GM19240 (cell line): ENCODE measurements around the gene CANX.
A peak's percentile ranks its signal among the peaks of the same experiment; 100 is the strongest.
"Not testable (repeated sequence)": the region's sequence is repeated elsewhere in the genome, so short reads cannot be mapped to it uniquely, and the experiment has no call there.

Source experiments
- DNase-seq: peaks from one replicate; pipeline ENCODE4 v3.0.0; 2011; ENCODE audit warnings: low spot score; ENCODE audit not compliant: insufficient read length

Gene CANX, protein sequence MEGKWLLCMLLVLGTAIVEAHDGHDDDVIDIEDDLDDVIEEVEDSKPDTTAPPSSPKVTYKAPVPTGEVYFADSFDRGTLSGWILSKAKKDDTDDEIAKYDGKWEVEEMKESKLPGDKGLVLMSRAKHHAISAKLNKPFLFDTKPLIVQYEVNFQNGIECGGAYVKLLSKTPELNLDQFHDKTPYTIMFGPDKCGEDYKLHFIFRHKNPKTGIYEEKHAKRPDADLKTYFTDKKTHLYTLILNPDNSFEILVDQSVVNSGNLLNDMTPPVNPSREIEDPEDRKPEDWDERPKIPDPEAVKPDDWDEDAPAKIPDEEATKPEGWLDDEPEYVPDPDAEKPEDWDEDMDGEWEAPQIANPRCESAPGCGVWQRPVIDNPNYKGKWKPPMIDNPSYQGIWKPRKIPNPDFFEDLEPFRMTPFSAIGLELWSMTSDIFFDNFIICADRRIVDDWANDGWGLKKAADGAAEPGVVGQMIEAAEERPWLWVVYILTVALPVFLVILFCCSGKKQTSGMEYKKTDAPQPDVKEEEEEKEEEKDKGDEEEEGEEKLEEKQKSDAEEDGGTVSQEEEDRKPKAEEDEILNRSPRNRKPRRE

GRCh38 chr5:179698935-179699615 is at the start of gene CANX:
CANX (plus strand) TSS chr5:179698967; CDS start chr5:179705682, 6,715 bp downstream.
- DNase-seq: no peak

GRCh38 chr5:179649166-179649703 is 49.5 kb upstream of the CANX start:
- not testable (repeated sequence) for DNase-seq

DNA sequence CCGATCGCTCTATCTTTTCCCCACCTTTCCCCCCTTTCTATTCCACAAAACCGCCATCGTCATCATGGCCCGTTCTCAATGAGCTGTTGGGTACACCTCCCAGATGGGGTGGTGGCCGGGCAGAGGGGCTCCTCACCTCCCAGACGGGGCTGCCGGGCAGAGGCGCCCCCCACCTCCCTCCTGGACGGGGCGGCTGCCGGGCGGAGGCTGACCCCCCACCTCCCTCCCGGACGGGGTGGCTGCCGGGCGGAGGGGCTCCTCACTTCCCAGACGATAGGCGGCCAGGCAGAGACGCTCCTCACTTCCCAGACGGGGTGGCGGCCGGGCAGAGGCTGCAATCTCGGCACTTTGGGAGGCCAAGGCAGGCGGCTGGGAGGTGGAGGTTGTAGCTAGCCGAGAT is 48.5 kb upstream of the CANX start:
- DNase-seq: not testable (repeated sequence)

DNA sequence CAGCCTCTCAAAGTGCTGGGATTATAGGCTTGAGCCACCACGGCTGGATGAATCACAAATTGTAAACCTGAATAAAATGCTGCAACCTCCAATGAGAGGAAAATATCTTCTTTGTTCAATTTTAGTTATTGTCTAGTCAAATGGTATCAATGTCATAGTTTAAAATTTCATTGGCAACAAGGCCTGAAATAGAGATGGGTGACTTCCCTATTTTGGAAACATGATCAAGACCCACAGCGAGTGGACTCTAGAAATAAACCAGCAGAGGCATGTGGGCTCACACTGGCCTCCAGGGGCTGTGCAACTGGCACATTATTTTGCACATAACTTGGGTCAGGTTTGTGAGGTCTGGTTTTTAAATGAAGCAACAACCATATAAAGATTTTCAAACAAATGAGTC is 45.6 kb upstream of the CANX start:
- DNase-seq: not testable (repeated sequence)

DNA sequence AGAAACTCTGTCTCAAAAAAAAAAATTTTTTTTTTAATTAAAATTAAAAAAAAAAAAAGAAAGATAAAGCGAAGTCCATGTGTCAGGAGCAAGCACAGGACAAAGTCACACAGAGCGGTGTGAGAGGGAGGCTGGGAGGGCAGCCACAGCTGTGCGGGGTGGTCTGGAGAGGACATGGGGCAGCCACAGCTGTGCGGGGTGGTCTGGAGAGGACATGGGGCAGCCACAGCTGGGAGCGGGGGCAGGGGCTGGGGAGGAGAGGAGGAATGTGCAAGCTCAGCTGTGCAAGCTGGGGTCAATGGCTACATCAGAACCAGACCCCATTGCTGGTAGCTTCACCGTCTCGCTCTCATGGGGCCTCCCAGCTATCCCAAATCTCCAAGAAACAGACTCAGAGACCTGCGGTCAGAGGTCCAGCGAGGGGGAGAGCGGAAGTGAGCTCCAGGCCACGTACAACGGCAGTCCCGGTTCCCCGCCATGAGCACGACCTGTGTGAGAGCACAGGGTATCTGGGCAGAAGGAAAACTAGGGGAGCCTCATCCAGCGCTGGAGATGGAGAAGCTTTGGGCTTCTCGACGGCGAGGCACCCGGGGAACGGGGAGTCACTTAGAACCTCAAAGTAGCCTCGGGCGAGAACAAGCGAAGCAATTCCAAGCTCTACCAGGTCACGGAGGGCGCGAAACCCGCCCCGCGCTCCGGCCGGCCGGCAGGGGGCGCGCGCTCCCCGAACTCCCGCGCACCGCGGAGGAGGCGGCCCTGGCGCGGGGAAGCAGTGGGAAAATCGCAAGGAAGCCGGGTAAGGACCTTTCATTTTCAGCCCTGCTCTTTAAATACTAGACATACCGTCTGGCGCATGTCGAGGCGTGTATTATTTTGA is 41.2 kb upstream of the CANX start:
- DNase-seq: not testable (repeated sequence)

GRCh38 chr5:179658179-179658856 is 40.4 kb upstream of the CANX start:
- not testable (repeated sequence) for DNase-seq

DNA sequence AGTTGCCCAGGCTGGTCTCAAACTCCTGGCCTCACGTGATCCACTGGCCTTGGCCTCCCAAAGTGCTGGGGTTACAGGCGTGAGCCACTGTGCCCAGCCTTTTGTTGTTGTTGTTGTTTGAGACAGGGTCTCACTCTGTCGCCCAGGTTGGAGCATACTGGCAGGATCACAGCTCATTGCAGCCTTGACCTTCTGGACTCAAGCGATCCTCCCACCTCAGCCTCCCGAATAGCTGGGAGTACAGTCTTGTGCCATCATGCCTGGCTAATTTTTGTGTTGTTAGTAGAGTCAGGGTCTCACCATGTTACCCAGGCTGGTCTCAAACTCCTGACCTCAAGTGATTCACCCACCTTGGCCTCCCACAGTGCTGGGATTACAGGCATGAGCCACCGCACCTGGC is 37.1 kb upstream of the CANX start:
- DNase-seq: not testable (repeated sequence)

DNA sequence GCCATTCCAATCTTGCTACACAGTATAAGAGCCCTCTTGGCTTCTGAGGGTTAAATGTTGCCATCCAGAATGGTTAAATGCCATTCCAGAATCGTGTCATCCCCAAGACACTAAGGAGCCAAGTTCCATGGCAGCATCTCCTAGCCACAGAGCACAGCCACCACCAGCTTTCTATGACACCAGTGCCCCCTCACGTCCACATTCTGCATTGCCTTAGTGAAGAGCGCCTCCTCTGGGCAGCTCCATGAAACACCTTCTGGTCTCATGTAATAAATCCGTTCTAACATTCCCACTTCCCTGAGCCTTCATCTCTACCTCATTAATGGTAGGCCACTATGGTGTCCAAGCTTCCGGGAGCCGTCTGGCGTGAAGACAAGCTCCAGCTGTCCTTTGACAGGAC is 30.4 kb upstream of the CANX start:
- DNase-seq: no peak

- DNase-seq: peak; percentile 77
These were observed 20.3 kb upstream of the CANX start for GRCh38 chr5:179678223-179679013.

DNA sequence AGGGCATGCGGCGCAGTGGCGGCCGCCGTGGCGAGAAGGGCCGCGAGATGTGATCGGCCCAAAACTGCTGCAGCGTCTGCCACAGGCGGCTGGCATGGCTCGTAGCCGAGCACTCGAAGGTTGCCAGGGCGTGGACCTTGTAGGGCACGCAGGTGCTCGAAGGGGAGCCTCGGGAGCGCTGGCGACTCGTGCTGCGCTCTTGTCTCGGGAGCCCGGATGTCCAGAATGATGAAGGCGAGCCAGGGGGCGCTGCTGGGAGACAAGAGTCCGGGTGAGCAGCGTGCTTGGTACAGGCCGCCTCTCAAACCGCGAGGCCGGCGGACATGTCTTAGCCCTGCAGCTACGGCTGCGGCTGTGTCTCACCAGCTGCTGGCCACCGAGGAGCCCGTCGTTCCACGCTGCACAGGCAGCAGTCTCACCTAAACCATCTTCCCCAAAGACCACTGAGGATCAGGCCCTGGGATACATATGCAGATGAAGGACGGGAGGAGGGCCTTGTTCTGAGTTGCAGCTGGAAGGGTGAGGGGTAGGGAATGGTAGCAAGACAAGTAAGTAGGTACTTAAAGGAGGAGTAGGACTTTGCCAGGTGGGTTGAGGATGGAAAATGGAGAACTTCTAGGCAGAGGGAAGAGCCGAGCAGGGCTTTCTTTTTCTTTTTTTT is 19.6 kb upstream of the CANX start:
- DNase-seq: no peak

DNA sequence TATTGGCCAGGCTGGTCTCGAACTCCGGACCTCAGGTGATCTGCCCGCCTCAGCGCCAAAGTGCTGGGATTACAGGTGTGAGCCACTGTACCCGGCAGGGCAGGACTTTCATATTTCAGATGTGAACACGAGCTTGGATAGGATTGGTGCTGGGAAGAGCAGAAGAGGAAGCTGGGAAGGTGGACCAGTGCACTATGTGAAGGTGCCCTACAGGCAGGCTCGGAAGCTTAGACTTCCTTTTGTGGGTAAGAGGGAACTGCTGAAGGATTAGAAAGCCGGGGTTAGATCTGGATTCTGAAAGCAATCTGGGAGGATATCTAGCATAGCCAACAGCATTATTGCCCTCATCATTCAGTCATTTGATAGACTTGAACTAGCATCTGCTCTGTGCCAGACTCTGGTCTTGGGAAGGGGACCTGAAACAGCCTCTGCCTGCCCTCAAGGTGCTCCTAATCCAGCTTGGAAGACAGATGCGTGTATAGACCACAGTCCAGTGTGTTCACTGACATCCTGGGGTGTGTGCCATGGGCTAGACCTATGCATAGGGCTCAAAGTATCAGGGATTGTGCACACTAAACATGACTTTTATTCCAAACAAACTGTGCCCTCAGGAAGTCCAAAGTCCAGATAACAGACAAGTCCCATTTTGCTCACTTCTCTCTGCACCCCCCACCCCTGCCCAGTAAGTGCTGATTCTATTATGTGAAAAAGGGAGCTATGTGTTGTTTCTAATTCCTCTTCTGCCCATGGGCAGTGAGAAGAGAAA is 18.6 kb upstream of the CANX start:
- DNase-seq: no peak

DNA sequence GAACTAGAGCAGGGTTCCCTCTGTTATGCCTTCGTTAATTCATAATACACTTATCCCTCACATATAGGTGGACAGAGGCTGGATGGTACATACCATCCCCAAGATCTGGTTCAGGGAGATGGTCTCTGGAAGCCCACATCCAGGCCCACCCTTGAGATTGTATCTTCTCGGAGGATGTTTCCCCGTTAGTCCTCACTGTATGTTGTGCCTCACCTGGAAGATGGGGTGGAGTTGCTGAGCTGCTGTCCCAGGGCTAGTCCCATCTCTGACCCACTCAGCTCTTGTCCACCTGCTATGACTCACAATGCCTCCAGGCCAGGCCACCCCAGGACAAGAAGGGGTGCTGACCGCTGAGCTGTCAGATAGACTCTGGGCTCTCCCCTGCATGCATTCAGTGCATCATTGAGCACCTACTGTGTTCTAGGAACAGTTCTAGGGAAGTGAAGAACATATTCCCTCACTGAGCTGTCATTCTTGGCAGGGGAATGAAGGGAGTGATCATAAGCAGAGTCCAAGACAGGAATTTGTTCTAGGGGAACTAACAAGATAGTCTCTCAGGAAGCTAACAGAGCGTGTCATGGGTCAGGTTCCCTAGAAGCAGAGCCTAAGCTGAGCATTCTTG is 17.9 kb upstream of the CANX start, which contains the start of gene CBY3:
Gene CBY3, minus strand, starts transcription at position 255 of the 622 bp plus-strand sequence. Its CDS starts 116 bp downstream, at position 139.
- no peak for DNase-seq

DNA sequence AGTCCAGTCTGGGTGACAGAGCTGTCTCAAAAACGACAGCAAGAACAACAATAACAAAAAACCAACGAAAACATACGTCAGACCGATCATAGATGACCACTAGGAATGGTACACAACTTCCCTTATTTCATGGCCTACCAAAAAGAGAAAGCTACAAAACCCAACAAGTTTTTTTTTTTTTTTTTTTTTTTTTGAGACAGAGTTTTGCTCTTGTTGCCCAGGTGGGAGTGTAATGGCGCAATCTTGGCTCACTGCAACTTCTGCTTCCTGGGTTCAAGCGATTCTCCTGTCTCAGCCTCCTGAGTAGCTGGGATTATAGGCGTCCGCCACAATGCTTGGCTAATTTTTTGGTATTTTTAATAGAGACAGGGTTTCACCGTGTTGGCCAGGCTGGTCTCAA is 9.6 kb upstream of the CANX start:
- DNase-seq: not testable (repeated sequence)

- DNase-seq: no peak
These were observed 4.2 kb upstream of the CANX start for GRCh38 chr5:179694561-179694960.

DNA sequence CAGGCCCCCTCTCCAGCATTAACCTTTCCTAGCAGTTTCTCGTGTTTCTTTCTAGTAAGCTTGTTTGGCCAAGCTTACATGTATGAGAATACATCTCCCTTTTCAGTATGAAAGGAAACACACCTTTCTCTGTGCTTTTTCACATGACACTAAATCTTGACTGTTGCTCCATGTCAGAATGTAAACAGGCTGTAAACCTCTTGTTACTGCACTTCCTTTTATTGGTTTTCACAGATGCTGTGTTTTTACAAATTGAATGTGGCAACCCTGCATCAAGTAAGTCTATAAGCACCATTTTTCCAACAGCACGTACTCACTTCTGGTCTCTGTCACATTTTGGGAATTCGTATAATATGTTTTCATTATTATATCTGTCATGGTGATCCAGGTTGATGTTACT is 2.2 kb upstream of the CANX start:
- no peak for DNase-seq

DNA sequence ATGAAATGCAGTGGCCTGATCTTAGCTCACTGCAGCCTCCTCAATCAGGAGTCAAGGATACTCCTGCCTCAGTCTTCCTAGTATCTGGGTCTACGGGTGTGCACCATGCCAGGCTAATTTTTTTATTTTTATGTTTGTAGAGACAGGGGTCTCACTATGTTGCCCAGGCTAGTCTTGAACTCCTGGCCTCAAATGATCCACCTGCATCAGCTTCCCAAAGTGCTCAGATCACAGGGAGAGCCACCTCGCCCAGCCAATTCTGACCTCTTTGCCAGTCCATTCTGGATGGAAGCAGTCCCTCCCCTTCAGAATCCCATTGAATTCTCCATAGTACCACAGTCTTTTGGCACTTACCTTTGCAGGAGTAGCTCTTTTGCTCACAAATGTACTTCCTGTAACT is 1.7 kb upstream of the CANX start:
- no peak for DNase-seq

- not testable (repeated sequence) for DNase-seq
These were observed 1.2 kb upstream of the CANX start for GRCh38 chr5:179697543-179697942.
